Hepatocyte (in vitro differentiated cells): Measurements from ENCODE around the gene ZNRF3. TPM values are rescaled to one million over a fixed set of nuclear protein-coding genes. Genes with fewer than 3 reads are reported as not detected.

Source experiments
- DNase-seq: peaks from one replicate; pipeline ENCODE4 v3.0.0-alpha.2; 2016; ENCODE audit warnings: low spot score
- H2AFZ ChIP-seq: fragments of 200-600 bp; sonication (generic); 2 replicates; pipeline ENCODE4 v1.6.0; 2016; ENCODE audit warnings: antibody characterized with exemption, mild to moderate bottlenecking
- H3K27ac ChIP-seq: fragments of 200-600 bp; sonication (generic); 2 replicates; pipeline ENCODE4 v1.5.1; 2016; ENCODE audit warnings: mild to moderate bottlenecking
- H3K27me3 ChIP-seq: fragments of 200-600 bp; sonication (generic); 2 replicates; pipeline ENCODE4 v1.6.1; 2016
- H3K36me3 ChIP-seq: fragments of 200-600 bp; sonication (generic); replicated peaks from 2 replicates; pipeline ENCODE4 v1.5.1; 2016; ENCODE audit warnings: low read depth; ENCODE audit not compliant: insufficient read depth
- H3K4me1 ChIP-seq: fragments of 200-600 bp; sonication (generic); 2 replicates; pipeline ENCODE4 v1.5.1; 2016; ENCODE audit warnings: mild to moderate bottlenecking, moderate library complexity; ENCODE audit not compliant: insufficient read depth
- H3K4me2 ChIP-seq: fragments of 200-600 bp; sonication (generic); 2 replicates; pipeline ENCODE4 v1.6.0; 2016
- H3K4me3 ChIP-seq: fragments of 200-600 bp; sonication (generic); 2 replicates; pipeline ENCODE4 v1.5.1; 2016; ENCODE audit warnings: mild to moderate bottlenecking
- H3K79me2 ChIP-seq: fragments of 200-600 bp; sonication (generic); 2 replicates; pipeline ENCODE4 v1.6.0; 2017; ENCODE audit warnings: mild to moderate bottlenecking
- H3K9me2 ChIP-seq: fragments of 200-600 bp; sonication (generic); replicated peaks from 2 replicates; pipeline ENCODE4 v1.6.0; 2017; ENCODE audit warnings: mild to moderate bottlenecking; ENCODE audit not compliant: insufficient read depth
- H3K9me3 ChIP-seq: fragments of 200-600 bp; sonication (generic); 2 replicates; pipeline ENCODE4 v1.5.1; 2016; ENCODE audit warnings: low read depth, mild to moderate bottlenecking
- H4K20me1 ChIP-seq: fragments of 200-600 bp; sonication (generic); 2 replicates; pipeline ENCODE4 v1.6.0; 2016; ENCODE audit warnings: mild to moderate bottlenecking; ENCODE audit not compliant: insufficient read depth, poor library complexity, severe bottlenecking
- EZH2 ChIP-seq: fragments of 200-600 bp; sonication (generic); IDR thresholded peaks from 2 replicates; pipeline ENCODE4 v1.6.1; 2016; ENCODE audit warnings: antibody characterized with exemption, mild to moderate bottlenecking, borderline replicate concordance
- EZH2phosphoT487 ChIP-seq: fragments of 200-600 bp; sonication (generic); IDR thresholded peaks from one replicate; pipeline ENCODE4 v1.6.1; 2018; ENCODE audit warnings: antibody characterized with exemption, mild to moderate bottlenecking, low read depth, moderate library complexity; ENCODE audit not compliant: unreplicated experiment, severe bottlenecking
- WGBS: methylation state at CpG from one replicate; pipeline ENCODE4 v1.1.6; 2016; ENCODE audit warnings: low lambda C conversion rate; ENCODE audit errors: missing lambda C conversion rate; 5-methylcytosine and 5-hydroxymethylcytosine counted together
- polyA plus RNA-seq: library from polyadenylated mRNA; unstranded; fragments of >200 nt; fragmentation: Nextera tagmentation; extraction: Ambion mirVana; gene quantifications from 2 replicates; pipeline ENCODE4 v1.2.1, GENCODE V29; 2016
- total RNA-seq: library from RNA; depleted of rRNA; stranded (reverse); fragments of >200 nt; gene quantifications from 2 replicates; pipeline ENCODE4 v1.2.3, GENCODE V29; 2014
- TF ChIP-seq, protein P1 (sequence below): fragments of 200-600 bp; sonication (generic); IDR thresholded peaks from 2 replicates; pipeline ENCODE4 v1.5.1; 2016; ENCODE audit warnings: antibody characterized with exemption, mild to moderate bottlenecking; ENCODE audit not compliant: poor library complexity

The ZNRF3 gene
- total RNA-seq (7.9 and 8.9 TPM in 2 replicates), polyA plus RNA-seq (12.8 and 14.7 TPM in 2 replicates)

DNA sequence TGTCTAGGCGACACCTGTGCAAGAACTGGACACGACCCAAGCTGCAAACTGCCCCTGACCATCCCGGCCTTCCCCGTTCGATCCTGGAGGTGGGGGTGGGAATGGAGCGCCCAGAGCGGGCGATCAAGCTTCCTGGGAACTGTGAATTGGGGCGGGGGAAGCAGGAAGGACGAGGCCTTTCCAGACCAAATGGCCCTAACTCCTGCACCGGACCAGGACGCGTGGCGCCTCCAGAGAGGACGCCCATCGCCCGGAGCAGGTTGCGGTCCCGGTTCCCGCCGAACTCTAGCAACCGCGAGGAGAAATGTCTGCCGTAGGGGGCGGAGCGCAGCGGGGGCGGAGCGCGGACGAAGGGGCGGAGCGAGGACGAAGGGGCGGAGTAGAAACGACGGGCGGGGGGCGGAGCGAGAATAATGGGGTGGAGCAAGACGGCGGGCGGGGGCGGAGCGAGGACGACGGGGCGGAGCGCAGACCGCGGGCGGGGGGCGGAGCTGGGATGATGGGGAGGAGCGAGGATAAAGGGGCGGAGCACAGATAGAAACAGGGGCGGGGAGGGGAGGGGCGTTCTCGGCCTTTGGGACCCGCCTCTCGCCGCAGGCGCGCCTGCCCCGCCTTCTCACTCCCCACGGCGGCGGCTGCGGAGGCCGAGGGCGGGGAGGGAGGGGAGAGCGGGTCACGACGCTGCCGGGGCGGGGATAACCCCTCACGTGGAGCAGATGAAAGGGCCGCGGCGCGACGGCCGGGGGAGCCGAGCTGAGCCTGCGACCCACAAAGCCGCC, at the start of gene ZNRF3:
ZNRF3 (plus strand) TSS at position 695 of the 779 bp plus-strand sequence. CDS start 195 bp downstream, outside the sequence.
- no peak for TF ChIP-seq EZH2phosphoT487
- TF ChIP-seq, protein P1, sequence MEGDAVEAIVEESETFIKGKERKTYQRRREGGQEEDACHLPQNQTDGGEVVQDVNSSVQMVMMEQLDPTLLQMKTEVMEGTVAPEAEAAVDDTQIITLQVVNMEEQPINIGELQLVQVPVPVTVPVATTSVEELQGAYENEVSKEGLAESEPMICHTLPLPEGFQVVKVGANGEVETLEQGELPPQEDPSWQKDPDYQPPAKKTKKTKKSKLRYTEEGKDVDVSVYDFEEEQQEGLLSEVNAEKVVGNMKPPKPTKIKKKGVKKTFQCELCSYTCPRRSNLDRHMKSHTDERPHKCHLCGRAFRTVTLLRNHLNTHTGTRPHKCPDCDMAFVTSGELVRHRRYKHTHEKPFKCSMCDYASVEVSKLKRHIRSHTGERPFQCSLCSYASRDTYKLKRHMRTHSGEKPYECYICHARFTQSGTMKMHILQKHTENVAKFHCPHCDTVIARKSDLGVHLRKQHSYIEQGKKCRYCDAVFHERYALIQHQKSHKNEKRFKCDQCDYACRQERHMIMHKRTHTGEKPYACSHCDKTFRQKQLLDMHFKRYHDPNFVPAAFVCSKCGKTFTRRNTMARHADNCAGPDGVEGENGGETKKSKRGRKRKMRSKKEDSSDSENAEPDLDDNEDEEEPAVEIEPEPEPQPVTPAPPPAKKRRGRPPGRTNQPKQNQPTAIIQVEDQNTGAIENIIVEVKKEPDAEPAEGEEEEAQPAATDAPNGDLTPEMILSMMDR, result no peak
- no peak for TF ChIP-seq EZH2
- Histone ChIP-seq H3K79me2 (peaks cover 30% of the 10 kb centered on the region), H3K9me2 (no peaks in the 10 kb centered on the region), H3K4me1 (peaks cover 21% of the 10 kb centered on the region), H3K27me3 (no peaks in the 10 kb centered on the region), H3K4me2 (peak within 1 kb of the TSS; percentile 95), H2AFZ (peak within 1 kb of the TSS; percentile 67), H4K20me1 (peaks cover 14% of the 10 kb centered on the region), H3K4me3 (peak within 1 kb of the TSS; percentile 56), H3K27ac (peak within 1 kb of the TSS; percentile 32), H3K36me3 (no peaks in the 10 kb centered on the region), H3K9me3 (no peaks in the 10 kb centered on the region)
- WGBS, result 4% methylated on average over 30 of the region's 85 CpGs
- DNase-seq, result peak; percentile 99

DNA sequence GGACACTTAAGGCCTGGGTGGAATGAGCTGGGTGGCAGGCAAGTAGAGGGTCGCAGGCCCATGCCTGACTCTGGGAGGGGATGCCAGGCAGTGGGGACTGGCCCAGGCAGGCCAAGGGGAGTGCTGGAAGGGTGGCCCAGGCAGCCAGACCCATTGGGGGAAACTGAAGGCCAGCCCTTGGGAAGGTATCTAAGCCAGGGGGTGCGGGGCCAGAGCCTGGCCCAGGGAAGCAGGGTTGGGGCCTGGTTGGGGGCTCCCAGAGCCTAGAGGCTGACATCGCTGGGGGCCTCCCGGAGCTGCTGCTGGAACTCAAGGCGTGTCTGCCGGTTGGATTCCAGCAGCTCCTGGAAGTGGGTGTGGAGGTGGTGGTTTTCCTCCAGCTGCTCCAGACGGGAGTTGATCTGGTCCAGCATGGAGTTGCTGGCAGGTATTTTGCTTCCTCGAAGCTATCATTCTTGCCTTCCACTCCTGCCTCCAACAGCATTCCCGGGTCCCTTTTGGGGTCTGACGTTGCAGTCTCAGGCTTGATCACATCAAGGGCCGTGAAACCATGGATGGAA, 47.7 kb upstream of the ZNRF3 start:
- H2AFZ ChIP-seq, result no peak overlapping the region
- 90% methylated on average over 11 of the region's 11 CpGs for WGBS
- TF ChIP-seq EZH2 (no peak), EZH2phosphoT487 (no peak)
- TF ChIP-seq, protein P1, result no peak
- DNase-seq, result no peak
- no peak overlapping the region for H3K27ac ChIP-seq
- H4K20me1 ChIP-seq, result no peaks in the 10 kb centered on the region
- no peaks in the 10 kb centered on the region for H3K36me3 ChIP-seq
- H3K79me2 ChIP-seq, result no peaks in the 10 kb centered on the region
- H3K9me3 ChIP-seq, result no peaks in the 10 kb centered on the region
- no peak overlapping the region for H3K4me2 ChIP-seq
- no peaks in the 10 kb centered on the region for H3K4me1 ChIP-seq
- H3K27me3 ChIP-seq, result no peaks in the 10 kb centered on the region
- H3K9me2 ChIP-seq, result no peaks in the 10 kb centered on the region
- H3K4me3 ChIP-seq, result no peak overlapping the region

DNA sequence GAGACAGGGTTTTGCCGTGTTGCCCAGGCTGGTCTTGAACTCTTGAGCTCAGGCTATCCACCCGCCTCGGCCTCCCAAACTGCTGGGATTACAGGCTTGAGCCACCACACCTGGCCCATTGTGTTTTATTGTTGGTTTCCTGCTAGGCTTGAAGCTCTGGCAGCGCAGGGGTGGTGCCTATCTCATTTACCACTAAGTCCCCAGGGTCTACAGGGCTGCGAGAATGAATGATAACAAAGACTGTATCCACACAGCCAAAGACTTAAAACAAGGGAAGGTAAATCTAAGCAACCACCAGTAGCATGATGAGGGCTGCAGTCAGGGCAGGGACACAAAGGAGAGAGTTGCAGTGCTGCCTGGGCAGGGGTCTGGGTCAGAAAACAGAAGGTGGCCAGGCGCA, 45.7 kb upstream of the ZNRF3 start:
- no peak for TF ChIP-seq EZH2phosphoT487
- TF ChIP-seq, protein P1, result no peak
- TF ChIP-seq EZH2, result no peak
- Histone ChIP-seq H2AFZ (no peak overlapping the region), H3K4me1 (no peaks in the 10 kb centered on the region)

More for the DNA sequence above, 45.7 kb upstream of the ZNRF3 start:
- DNase-seq, result no peak
- Histone ChIP-seq H3K4me2 (no peak overlapping the region), H3K9me2 (no peaks in the 10 kb centered on the region), H3K27me3 (no peaks in the 10 kb centered on the region), H3K79me2 (no peaks in the 10 kb centered on the region), H3K9me3 (no peaks in the 10 kb centered on the region), H3K36me3 (no peaks in the 10 kb centered on the region), H3K4me3 (no peak overlapping the region), H3K27ac (no peak overlapping the region), H4K20me1 (no peaks in the 10 kb centered on the region)
- 73% methylated on average over 6 of the region's 6 CpGs for WGBS
